ENCODE data around the gene CDC42EP5.

DNA sequence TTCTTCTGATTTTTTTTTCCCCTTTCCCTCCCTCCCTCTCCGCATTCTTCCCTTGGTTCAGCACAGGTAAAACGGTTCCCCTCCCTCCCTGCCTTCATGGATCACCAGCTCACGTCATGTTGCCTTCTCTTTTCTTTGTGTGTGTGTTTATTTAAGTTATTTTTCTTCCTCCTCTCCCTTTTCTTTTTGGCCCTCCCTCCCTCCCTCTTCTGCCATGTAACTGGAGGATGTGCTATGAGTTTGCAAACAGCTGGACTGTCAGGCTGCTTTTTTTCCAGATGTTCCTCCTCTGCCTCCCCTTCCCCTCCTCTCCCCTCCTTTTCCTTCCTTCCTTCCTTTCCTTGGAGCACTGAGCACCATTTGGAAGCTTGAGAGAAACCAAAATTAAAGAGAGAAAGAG is 11.5 kb downstream of the CDC42EP5 start:
- no peak for TF ChIP-seq RAD21 (IDR thresholded peaks at IDR 0.05; ENCODE audit: low read length)
- TF ChIP-seq POLR2AphosphoS5 (IDR thresholded peaks at IDR 0.05; ENCODE audit: low read depth, low read length): no peak
- TF ChIP-seq GABPA (IDR thresholded peaks at IDR 0.05; ENCODE audit: low read depth): no peak
